GM19455 (cell line): ENCODE measurements around the gene MRPS6.

Source experiments
- ATAC-seq: cut with Tn5 transposase; IDR thresholded peaks from one replicate; pipeline ENCODE4 v1.9.1; 2021; ENCODE audit not compliant: unreplicated experiment

Gene MRPS6

DNA sequence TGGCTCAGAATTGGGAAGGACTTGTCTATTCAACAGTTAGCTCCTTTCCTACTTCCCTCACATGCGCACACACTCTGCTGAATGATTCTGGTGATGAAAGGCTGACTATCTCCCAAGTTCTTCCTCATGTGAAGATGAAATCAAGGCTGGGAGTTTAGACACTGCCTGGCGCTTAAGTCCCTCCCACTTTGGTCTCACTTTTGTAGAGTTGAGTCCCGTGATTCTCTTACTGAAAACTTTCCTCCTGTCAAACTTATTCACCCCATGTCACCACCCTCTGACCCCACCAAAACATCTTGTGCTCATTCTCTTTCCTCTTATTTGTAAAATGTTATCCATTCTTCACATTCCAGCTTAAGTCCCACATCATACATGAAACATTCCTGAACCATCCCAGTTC is 8.4 kb upstream of the MRPS6 start:
- ATAC-seq = no peak

DNA sequence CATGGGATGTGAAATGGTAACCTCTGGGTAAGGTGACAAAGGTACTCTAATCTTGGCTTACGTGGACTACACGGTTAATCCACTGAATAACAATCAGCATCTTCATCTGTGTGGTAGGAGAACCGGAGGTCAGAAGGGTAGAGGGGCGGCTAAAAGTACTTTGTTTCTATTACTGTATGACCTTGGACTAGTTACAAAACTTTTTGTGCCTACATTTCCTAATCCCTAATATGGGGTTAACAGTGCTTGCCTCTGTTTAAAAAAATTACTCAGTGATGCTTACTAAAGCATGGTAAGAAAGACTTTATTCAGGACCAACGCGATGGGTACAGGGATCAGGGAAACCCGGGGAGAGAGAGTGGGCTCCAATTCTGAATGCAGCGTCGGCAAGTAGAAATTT is 1.7 kb upstream of the MRPS6 start:
- ATAC-seq = no peak

DNA sequence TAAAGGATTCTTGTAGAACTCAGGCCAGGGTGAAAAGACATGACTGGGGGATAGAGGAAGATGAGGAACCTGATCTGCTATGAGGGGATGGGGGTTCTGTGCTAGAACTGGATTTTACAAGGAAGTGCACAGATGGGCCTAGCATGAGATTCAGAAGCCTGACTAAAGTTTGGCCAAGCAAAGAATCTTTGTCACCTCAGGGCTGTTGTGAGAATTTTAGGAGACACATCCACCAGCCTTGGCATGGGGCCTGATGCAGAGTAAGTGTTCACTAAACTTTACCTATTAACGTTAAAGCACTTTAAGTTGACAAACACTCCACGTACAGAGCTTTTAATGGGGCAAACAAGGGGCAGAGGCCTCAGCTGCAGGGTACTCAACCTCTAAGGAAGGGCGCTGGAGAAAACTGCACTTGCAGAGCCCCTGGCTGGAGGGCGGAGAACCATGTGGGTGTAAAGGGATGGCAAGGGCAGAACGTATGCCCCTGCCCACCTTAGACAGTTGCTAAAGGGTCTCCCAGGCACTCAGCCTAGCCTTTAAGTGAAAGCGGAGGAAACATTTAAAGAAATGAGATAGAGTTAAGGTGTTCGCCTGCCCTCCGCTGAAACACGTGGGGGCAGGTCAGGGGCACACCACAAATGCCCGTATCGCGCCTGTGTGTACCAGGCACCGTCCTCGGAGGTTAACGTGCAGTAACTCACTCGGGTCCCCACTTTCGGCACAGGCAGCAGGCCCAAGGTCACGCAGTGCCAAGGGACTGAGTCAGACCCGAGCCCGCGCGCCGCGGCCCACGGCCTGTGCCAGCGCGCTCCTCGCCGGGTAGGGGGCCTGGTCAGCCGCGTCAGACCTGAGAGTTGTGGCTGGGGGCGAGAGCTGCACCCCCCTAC is 990 bp upstream of the MRPS6 start:
- peak; percentile 2 for ATAC-seq

DNA sequence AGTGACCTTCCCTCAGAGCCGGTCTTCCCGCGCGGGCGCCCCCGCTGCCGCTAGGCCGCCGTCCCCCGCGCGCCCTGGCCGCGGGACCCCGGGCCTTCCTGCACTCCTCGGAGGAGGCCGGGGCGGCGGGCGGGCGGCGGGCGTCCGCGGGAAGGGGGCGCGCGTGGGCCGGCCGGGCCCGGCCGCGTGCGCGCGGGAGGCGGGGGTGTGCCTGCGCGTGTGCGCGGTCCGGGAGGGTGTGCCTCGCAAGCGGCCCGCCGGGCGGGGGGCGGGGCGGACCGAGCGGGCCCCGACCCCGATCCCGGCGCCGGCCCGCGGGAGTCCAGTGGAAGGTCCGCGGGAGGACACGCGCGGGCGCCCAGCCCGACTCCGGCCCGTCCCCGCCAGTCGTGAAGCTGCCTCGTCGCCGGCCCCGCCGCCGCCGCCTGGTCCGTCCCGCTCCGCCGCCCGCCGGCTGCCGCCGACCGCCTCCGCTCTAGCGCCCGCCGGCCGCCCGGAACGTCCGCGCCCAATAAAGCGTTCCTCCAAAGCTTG is 438 bp downstream of the MRPS6 start:
- ATAC-seq = peak; percentile 44

DNA sequence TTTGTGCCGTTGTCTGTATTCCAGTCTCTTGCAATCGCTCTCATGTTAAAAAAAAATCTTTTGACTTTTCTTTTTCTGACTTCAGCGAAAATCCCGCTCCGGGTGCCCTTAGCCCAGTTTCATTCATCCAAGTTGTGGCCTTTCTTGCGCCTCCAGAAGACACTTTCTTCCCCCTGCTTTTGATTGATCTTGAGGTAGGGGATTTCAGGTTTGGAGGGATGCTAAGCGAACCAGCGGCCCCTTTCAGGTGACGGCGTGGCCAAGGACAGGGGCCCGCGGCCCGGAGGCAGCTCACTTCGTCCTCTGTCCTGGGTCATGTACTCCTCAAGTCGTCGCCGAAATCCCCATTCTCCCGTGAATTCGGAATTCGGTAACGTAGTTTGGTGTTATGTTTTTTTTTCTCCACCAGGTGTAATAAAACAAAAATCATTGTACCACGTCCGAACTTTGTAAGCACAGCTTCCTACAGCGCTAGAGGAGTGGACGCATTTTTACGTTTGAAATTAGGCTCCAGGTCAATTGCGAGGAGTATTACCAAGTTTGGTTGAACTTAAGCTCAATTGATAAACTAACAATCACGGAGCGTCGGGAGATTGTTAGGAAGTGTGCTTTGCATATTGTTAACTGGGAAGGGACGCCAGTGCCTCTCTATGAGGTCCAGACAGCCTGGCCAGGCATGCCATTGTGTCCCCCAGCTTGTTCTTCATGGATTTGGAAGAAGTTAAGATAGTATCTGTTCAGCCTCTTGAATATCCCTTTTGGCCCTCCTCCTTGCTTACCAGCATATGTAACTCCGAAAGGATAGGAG is 1.1 kb downstream of the MRPS6 start:
- no peak for ATAC-seq

DNA sequence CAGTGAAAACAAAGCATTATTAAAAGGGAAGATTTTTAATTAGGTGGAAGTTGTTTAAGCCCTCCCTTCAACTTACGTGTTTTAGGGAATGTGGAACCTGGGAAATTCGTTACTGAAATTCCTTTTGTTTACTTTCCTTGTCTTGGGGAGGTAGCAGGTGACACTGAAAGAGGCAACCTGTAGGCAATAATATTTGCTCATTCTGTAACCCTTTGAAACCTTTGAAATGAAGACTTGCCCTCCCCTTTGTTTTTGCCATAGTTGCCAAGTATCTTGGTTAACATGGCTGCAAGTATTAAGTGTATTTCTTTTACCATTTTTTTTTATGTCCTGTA is 1.7 kb downstream of the MRPS6 start:
- no peak for ATAC-seq

DNA sequence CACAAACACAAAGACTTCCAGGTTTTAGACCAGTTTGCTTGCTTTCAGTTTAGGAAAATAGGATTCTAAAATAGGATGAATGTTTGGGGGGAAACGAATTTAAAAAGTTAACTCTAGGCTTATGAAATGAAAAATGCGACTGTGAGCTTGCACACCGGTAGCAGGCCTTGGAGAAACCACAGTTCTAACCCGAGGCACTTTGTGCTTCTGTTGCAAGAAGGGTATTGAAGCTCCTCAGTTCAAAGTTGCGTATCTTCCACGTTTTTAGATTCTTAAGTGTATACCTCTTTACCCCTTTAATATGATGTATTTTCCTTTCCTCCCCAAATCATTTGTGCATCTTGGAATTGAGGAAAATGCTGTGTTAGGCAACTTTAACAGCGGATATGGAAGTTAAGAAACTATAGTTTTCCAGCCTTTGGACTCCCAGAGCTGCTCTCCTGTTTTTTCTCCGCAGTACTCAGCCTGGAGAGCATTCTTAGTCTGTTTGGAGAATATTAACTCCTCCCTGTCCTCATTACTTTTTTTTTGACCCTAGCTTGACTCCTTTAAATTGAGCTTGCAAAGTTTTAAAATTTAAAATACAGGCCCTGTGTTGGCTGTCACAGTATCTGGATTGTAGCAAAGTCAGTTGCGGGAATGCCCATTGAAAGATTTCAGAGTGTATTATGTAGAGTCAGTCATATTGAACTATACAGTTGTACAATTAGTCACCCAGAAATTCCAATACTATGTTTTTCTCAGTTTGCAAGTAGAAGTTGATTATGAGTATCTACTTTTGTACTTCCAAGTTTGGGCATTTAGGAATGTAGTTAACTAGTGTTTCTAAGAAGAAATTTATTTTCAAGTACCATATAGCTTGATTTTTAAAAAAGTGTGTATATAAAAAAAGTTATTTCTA is 2.6 kb downstream of the MRPS6 start:
- no peak for ATAC-seq

DNA sequence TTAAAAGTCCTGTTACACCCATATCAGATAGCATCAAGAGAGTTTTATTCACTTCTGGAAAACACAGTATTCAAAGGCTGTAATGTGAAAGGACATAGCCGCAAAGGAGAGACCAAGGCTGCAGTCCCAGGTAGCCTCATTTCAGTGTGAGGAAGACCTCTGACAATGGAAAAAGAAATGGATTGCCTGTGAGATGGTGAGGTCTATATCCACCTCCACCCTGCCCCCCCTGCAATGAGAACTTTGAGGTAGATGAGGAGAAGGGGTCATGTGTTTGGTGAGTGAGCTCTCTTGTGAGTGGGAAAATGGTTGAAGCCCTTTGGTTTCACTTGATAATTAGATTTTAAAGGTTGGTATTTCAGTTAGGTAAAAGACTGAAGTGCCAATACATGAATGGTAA is 3.5 kb downstream of the MRPS6 start:
- no peak for ATAC-seq

DNA sequence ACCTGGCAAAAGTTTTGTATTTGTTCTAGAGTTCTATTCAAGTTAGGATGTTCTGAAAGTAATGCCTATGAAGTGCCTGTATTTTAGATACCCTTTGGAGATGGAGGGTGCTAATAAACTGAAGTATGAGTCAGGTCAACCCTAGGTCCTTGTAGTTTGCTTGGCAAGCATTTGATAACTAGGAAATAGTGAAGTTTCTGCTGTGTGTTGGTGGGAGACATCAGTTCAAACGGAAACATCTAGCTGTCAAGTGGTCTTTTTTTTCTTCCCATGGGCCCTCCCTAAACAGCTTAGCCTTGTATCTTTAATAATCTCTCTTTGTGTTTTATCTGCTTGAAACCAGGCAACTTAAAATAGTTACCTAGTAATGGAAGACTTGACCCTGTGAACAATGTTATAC is 4.5 kb downstream of the MRPS6 start:
- no peak for ATAC-seq

DNA sequence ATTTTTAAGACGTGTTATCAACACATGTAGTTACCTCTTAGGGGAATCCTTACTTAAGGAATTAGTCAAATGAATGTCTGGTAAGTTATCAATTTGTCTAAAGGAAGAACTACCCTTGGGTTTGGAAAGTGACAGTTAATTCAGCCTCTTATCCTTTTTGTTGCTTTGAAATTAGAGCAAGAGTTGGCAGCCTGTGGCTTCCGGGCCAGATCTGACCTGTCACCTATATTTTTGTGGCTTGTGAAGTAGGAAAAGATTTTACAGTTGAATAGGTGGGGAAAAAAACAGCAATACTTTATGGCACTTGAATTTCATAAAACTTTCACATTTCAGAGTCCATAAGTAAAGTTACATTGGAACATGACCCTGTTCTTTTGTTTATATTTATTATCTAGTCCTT is 5.5 kb downstream of the MRPS6 start:
- ATAC-seq = no peak

DNA sequence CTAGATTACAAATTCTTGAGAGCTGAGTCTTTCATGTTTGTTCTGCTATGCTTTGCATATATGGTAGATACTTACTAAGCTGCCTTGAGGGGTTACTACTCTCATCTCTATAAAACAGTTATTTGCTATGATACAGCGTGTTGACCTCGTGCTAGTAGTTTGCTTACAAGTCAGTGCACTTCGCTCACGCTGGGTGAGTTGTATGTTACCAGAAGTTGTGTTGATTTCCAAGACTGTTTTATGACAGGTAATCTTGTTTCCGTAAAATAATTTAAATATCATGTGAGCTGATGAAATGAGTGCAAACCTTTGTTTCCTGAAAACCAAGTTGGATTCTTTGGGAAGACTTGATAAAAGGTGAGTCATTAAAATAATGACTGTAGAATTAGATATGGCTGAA is 7.3 kb downstream of the MRPS6 start:
- no peak for ATAC-seq

DNA sequence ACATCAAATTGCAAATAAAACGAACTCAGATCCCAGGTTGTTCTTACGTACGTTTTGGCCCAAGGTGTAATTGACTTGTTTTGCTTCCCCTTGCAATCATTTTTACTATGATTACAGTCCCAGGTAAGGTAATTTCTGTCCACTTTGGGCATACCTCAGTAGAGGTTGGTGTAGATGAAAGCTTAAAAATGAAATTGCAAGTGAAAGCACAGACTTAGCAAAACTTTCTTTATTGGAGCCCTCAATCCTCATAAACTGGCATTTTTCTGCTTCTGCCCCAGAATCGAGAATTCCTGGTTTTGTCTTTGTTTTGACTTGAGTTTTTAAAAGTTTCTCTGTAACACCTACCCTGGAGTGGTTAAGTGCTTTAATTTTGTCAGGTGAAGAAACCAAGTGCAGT is 9.4 kb downstream of the MRPS6 start:
- no peak for ATAC-seq

DNA sequence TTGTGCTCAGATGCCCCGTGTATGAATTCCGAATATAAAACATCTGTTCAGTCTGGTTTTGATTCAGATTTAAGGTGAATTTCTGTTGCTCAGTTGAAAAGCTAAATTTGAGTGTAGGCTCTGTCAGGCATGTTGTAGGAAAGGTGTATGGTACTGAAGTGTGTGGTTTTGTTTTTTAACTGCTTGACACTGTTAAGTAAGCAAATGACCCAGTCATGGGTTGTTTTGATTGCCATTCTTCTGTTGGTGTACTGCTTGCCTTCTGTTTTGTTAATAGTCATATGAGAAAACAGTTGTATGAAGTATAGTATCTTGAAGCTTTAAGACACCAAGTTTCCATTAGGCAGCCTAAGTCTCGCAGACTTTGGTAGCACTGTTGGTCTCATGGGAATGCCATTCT is 10.0 kb downstream of the MRPS6 start:
- ATAC-seq = no peak

DNA sequence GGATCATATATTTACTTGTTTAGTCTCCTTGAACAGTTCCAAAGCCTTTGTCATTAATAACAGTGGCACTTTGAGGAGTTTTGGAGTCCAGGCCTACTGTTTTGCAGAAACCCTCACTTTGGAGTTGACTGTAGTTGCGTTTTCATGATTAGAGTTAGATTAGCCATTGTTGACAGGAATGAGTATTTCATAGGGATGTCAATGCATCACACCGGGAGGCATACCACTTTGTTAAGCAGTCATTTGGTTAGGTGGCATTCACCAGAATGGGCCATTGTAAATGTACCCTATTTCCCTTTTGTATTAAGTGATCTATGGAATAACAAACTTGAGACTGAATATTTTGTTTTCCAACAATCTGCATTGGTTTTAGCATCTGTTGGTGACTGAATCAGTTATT is 11.8 kb downstream of the MRPS6 start:
- ATAC-seq = no peak

DNA sequence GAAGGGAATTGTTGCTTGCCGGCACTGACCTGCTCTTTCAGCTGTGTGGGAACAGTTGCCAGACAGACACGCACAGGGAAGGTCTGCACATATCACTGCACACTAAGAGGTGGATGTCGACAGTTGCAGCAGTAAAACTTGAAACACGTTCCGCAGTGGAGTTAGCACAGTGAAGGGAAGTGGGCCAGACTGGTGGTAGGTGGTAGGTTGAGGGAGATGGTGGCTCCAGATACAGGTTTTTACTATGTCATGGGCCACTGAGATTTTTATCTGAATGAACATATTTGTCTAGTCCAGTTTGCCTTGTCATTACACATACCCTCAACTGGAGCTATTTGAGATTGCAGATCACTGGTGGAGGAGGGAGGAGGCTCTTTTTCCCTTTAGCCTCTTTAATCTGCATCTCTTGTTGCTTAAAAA is 13.5 kb downstream of the MRPS6 start:
- no peak for ATAC-seq

DNA sequence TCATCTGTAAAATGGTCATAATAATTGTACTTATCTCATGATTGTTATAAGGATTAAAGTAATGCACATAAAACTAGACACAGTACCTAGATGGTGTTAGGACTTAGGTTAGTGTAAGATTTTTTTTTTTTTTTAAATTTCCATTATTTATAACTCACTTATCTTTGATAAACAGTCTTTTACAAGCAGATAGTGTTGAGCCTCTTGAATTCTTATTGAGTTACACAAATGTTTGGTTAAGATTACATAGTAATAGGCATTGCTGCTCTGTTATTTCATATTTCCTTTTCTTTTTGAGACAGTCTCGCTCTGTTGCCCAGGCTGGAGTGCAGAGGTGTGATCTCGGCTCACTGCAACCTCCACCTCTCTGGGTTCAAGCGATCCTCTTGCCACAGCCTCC is 15.4 kb downstream of the MRPS6 start:
- ATAC-seq = no peak

DNA sequence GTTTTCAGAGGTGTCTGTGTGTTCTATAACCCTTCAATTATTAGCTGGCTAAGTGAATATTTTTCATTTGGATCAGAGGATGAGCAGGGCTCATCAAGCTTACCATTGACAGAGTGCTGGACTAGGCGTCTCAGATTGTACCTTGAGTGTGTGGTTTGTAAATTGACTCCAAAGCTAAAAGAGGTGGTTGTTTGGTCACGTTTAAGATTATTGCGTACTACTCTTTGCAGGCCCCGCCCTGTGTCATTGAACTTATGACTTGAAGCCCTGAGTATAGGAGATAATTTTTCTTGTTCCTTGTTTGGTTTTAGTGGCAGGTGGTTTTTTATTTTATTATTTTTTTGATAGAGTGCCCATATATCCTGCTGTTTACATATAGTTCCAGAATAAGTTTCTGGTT is 17.7 kb downstream of the MRPS6 start:
- no peak for ATAC-seq

DNA sequence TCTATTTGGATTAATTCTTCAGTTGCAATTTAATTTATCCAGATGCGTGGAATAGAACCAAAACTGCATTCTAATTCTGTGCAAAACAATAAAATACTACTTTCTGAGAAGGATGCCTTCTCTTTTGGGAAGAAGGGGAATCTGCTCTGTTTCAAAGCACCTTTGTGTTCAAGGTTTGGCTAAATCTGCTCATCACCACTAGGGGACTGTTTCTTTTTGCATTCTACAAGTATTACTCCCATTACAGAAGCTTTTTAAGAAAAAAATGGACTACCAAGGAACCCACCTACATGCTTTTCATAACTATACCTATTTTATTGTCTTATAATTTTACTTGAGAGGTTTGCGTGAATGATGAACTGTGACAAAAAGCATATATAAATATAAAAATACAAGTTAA is 18.2 kb downstream of the MRPS6 start:
- no peak for ATAC-seq

DNA sequence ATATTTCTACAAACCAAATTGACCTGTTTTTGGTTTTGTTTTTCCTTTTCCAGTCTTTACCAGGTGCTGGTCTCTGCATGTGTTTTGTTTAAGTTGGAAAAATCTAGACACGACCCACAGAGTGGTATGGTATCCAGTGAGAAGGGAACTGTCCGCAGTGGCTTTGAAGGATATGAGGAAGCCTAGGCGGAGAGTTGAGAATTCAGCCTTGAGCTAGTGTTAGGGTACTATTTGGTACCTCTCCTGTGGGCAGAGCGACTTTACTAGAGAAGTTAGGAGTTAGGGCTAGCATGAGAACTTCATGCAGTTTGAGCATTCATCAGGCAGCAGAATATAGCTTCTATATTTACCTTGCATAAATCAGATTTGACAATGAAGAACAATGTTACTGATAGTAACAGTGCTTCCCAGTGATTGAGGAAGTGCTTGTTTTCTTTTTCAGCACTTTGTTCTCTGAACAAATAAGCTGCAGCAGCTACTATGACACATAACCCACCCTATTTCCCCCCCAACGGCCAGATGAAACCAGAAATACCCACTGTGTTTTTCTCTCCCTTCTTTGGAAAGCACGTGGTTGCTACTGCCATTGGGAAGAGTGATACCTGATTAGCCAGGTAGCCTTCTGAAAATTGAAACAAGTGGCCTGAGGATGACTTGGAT is 19.0 kb downstream of the MRPS6 start:
- no peak for ATAC-seq

DNA sequence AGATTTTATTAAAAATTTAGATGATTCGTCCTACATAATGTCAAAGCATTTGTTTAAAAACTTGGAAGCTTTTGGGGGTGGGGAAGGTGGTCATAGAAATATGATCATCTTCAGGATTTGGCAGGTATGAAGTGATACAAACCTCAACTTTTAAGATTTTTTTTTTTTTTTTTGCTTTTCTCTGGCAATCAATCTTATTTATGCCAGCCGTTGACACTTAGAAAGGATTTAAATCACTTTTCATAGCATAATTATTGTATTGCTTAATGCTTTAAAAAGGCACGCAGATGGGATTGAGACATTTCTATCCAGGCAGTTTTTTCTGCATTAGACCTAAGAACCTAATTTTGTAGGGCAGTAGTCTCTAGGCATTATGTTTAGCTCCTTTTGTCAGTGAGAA is 19.7 kb downstream of the MRPS6 start:
- ATAC-seq = no peak

DNA sequence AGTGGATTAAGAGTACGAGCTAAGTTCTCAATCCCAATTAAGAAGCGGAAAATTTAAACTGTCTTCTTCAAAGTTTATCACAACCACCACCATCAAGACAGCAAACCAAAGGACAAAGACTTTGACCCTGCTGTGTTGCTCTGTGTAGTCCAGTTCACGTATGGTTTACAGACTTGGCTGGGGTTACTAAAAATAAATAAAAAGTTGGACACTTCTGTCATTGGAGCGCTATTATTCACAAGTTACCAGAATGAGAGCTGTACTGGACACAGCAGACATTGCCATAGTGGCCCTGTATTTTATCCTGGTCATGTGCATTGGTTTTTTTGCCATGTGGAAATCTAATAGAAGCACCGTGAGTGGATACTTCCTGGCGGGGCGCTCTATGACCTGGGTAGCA is 21.6 kb downstream of the MRPS6 start:
- no peak for ATAC-seq
